Measurements from ENCODE around the gene CPLANE2. TPM values are rescaled to one million over a fixed set of nuclear protein-coding genes. Genes with fewer than 3 reads are reported as not detected.

CPLANE2 gene
- total RNA-seq, 1 experiment from 2014 or later: 5.5 TPM

- ChIA-PET POLR2A (ENCODE audit: low non-redundant PET) (no interaction called here), CTCF (no interaction called here)
Measured at GRCh38 chr1:16204216-16204615, 32.8 kb downstream of the CPLANE2 start.

GRCh38 chr1:16203550-16203949, 33.4 kb downstream of the CPLANE2 start:
- TF ChIP-seq EZH2 (IDR thresholded peaks at IDR 0.05; ENCODE audit: borderline replicate concordance, low read depth, low read length, poor library complexity, severe bottlenecking): no peak
- TF ChIP-seq, protein P1, sequence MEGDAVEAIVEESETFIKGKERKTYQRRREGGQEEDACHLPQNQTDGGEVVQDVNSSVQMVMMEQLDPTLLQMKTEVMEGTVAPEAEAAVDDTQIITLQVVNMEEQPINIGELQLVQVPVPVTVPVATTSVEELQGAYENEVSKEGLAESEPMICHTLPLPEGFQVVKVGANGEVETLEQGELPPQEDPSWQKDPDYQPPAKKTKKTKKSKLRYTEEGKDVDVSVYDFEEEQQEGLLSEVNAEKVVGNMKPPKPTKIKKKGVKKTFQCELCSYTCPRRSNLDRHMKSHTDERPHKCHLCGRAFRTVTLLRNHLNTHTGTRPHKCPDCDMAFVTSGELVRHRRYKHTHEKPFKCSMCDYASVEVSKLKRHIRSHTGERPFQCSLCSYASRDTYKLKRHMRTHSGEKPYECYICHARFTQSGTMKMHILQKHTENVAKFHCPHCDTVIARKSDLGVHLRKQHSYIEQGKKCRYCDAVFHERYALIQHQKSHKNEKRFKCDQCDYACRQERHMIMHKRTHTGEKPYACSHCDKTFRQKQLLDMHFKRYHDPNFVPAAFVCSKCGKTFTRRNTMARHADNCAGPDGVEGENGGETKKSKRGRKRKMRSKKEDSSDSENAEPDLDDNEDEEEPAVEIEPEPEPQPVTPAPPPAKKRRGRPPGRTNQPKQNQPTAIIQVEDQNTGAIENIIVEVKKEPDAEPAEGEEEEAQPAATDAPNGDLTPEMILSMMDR (conservative IDR thresholded peaks at IDR 0.05; ENCODE audit: low read depth, low read length): no peak
- H3K4me3 ChIP-seq (ENCODE audit: low read depth, low read length, poor library complexity, severe bottlenecking): no peak overlapping the region
- H3K9me3 ChIP-seq (ENCODE audit: low read depth, low read length, poor library complexity, severe bottlenecking): no peaks in the 10 kb centered on the region
- no peak for DNase-seq (ENCODE audit: low spot score)
- H3K27ac ChIP-seq (ENCODE audit: low read depth, low read length, poor library complexity, severe bottlenecking): no peak overlapping the region
- ChIA-PET POLR2A (ENCODE audit: low non-redundant PET) (no interaction called here), CTCF (no interaction called here)
- peaks cover 9% of the 10 kb centered on the region for H3K4me1 ChIP-seq (ENCODE audit: insufficient read depth, low read length, poor library complexity, severe bottlenecking)
- H3K36me3 ChIP-seq (ENCODE audit: insufficient read depth, low read length, poor library complexity, severe bottlenecking): no peaks in the 10 kb centered on the region
- BruUV-seq (replicated peaks): TSS peak; percentile 19
- intact Hi-C loops (cut with micrococcal nuclease; ENCODE audit: unreplicated experiment): loop anchor here (10.0 kb wide), 1 partner anchor 161 kb away; the partner anchor contains the start of gene SZRD1
- H3K27me3 ChIP-seq (replicated peaks; ENCODE audit: insufficient read depth, low read depth, low read length, poor library complexity): no peaks in the 10 kb centered on the region

More at GRCh38 chr1:16204216-16204615, 32.8 kb downstream of the CPLANE2 start:
- H3K27me3 ChIP-seq (replicated peaks; ENCODE audit: insufficient read depth, low read depth, low read length, poor library complexity): no peaks in the 10 kb centered on the region
- peaks cover 9% of the 10 kb centered on the region for H3K4me1 ChIP-seq (ENCODE audit: insufficient read depth, low read length, poor library complexity, severe bottlenecking)
- no peak overlapping the region for H3K27ac ChIP-seq (ENCODE audit: low read depth, low read length, poor library complexity, severe bottlenecking)
- DNase-seq (ENCODE audit: low spot score): no peak
- H3K9me3 ChIP-seq (ENCODE audit: low read depth, low read length, poor library complexity, severe bottlenecking): no peaks in the 10 kb centered on the region
- no peaks in the 10 kb centered on the region for H3K36me3 ChIP-seq (ENCODE audit: insufficient read depth, low read length, poor library complexity, severe bottlenecking)
- intact Hi-C loops (cut with micrococcal nuclease; ENCODE audit: unreplicated experiment): loop anchor here (10.0 kb wide), 1 partner anchor 161 kb away; the partner anchor contains the start of gene SZRD1
- H3K4me3 ChIP-seq (ENCODE audit: low read depth, low read length, poor library complexity, severe bottlenecking): no peak overlapping the region
- TF ChIP-seq, protein P1 (conservative IDR thresholded peaks at IDR 0.05; ENCODE audit: low read depth, low read length): no peak
- no peak for TF ChIP-seq EZH2 (IDR thresholded peaks at IDR 0.05; ENCODE audit: borderline replicate concordance, low read depth, low read length, poor library complexity, severe bottlenecking)
- BruUV-seq (replicated peaks): no TSS peak

GRCh38 chr1:16202281-16203210, 34.4 kb downstream of the CPLANE2 start:
- Histone ChIP-seq H3K27ac (ENCODE audit: low read depth, low read length, poor library complexity, severe bottlenecking) (no peak overlapping the region), H3K4me1 (ENCODE audit: insufficient read depth, low read length, poor library complexity, severe bottlenecking) (peaks cover 9% of the 10 kb centered on the region), H3K9me3 (ENCODE audit: low read depth, low read length, poor library complexity, severe bottlenecking) (no peaks in the 10 kb centered on the region), H3K4me3 (ENCODE audit: low read depth, low read length, poor library complexity, severe bottlenecking) (no peak overlapping the region), H3K36me3 (ENCODE audit: insufficient read depth, low read length, poor library complexity, severe bottlenecking) (no peaks in the 10 kb centered on the region), H3K27me3 (replicated peaks; ENCODE audit: insufficient read depth, low read depth, low read length, poor library complexity) (no peaks in the 10 kb centered on the region)
- no peak for DNase-seq (ENCODE audit: low spot score)
- no peak for TF ChIP-seq EZH2 (IDR thresholded peaks at IDR 0.05; ENCODE audit: borderline replicate concordance, low read depth, low read length, poor library complexity, severe bottlenecking)
- TF ChIP-seq, protein P1 (conservative IDR thresholded peaks at IDR 0.05; ENCODE audit: low read depth, low read length): no peak
- ChIA-PET POLR2A (ENCODE audit: low non-redundant PET) (interaction anchor here (0.6 kb wide), 1 partner anchor 18 kb away, joined by 3 read pairs; no protein-coding TSS in a partner anchor), CTCF (interaction anchor here (0.6 kb wide), 1 partner anchor 15 kb away, joined by 3 read pairs; no protein-coding TSS in a partner anchor)
- intact Hi-C loops (cut with micrococcal nuclease; ENCODE audit: unreplicated experiment): loop anchor here (10.0 kb wide), 1 partner anchor 162 kb away; the partner anchor contains the start of gene SZRD1
- BruUV-seq (replicated peaks): no TSS peak

Data from A673 (cell line).